Measurements from ENCODE around the gene PNKD. TPM values are rescaled to one million over a fixed set of nuclear protein-coding genes. Genes with fewer than 3 reads are reported as not detected.

PNKD gene
- total and polyA plus RNA-seq, 7 donors = 31.5 to 86.9 (median 54.5) TPM

GRCh38 chr2:218326315-218326714 lies 56.0 kb downstream of the PNKD start:
- Histone ChIP-seq H3K36me3 (ENCODE audit: insufficient read depth in 1 of 2, low read depth in 1 of 2) (no peaks in the 10 kb centered on the region), H3K4me3 (no peak overlapping the region), H3K9me3 (no peaks in the 10 kb centered on the region), H3K4me1 (peaks cover 3% of the 10 kb centered on the region), H3K27me3 (ENCODE audit: insufficient read depth in 3 of 3, low read length in 2 of 3) (no peaks in the 10 kb centered on the region), H3K27ac (no peak overlapping the region)
- ATAC-seq (no peak), DNase-seq (no peak)
- WGBS, 3 donors = 81 to 94% (median 85%) methylated on average over 2 of the region's 2 CpGs
- intact Hi-C loops (cut with DNase I) = no loop called here
- TF ChIP-seq, protein P1, sequence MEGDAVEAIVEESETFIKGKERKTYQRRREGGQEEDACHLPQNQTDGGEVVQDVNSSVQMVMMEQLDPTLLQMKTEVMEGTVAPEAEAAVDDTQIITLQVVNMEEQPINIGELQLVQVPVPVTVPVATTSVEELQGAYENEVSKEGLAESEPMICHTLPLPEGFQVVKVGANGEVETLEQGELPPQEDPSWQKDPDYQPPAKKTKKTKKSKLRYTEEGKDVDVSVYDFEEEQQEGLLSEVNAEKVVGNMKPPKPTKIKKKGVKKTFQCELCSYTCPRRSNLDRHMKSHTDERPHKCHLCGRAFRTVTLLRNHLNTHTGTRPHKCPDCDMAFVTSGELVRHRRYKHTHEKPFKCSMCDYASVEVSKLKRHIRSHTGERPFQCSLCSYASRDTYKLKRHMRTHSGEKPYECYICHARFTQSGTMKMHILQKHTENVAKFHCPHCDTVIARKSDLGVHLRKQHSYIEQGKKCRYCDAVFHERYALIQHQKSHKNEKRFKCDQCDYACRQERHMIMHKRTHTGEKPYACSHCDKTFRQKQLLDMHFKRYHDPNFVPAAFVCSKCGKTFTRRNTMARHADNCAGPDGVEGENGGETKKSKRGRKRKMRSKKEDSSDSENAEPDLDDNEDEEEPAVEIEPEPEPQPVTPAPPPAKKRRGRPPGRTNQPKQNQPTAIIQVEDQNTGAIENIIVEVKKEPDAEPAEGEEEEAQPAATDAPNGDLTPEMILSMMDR (IDR thresholded peaks at IDR 0.05) = no peak

DNA sequence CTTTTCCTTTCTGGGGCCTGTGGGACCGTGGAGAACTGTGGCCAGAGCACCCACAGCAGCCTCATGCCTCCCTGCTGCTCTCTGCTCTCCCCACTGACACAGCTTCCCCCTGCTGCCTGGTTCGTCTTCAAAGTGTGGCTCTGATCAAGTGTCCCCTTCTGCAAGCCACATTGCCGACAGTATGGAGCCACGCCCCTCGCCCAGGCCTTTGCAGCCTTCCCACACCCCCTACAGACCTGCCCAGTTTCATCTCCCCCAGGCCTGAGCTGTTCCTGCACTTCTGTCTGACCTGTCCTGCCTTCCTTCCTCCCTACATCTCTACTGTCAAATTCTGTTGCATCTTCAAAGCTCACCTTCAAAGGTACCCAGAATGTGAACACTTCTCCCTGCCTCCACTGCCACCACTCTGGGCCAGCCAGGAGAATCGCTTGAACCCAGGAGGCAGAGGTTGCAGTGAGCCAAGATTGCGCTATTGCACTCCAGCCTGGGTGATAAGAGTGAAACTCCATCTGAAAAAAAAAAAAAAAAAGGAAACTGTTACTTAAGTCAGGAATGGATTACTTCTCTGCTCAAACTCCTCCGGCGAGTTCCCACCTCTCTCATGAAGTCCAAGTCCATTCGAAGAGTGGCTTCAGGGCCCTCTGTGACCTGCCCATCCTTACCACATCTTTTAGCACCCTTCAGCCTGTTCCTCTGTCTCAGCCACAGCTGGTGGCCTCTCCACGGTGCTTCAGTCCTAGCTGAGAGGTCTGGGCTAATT lies 57.3 kb downstream of the PNKD start:
- H3K9me3 ChIP-seq = no peaks in the 10 kb centered on the region
- no peak for DNase-seq
- TF ChIP-seq, protein P1 (IDR thresholded peaks at IDR 0.05) = no peak
- no peak overlapping the region for H3K27ac ChIP-seq
- H3K4me1 ChIP-seq = peaks cover 3% of the 10 kb centered on the region
- intact Hi-C loops (cut with DNase I) = no loop called here
- no peaks in the 10 kb centered on the region for H3K36me3 ChIP-seq (ENCODE audit: insufficient read depth in 1 of 2, low read depth in 1 of 2)
- ATAC-seq = no peak
- WGBS, 3 donors = 81 to 89% (median 83%) methylated on average over 11 of the region's 11 CpGs
- H3K4me3 ChIP-seq = no peak overlapping the region
- H3K27me3 ChIP-seq (ENCODE audit: insufficient read depth in 3 of 3, low read length in 2 of 3) = no peaks in the 10 kb centered on the region

- no peaks in the 10 kb centered on the region for H3K27me3 ChIP-seq (ENCODE audit: insufficient read depth in 3 of 3, low read length in 2 of 3)
- DNase-seq (no peak), ATAC-seq (no peak)
- no peak overlapping the region for H3K4me3 ChIP-seq
- H3K27ac ChIP-seq = no peak overlapping the region
- H3K36me3 ChIP-seq (ENCODE audit: insufficient read depth in 1 of 2, low read depth in 1 of 2) = no peaks in the 10 kb centered on the region
- TF ChIP-seq, protein P1 (IDR thresholded peaks at IDR 0.05) = no peak
- WGBS, 3 donors = 93 to 97% (median 95%) methylated on average over 2 of the region's 2 CpGs
- intact Hi-C loops (cut with DNase I) = no loop called here
- no peaks in the 10 kb centered on the region for H3K9me3 ChIP-seq
- H3K4me1 ChIP-seq = peaks cover 3% of the 10 kb centered on the region
These were observed 58.0 kb downstream of the PNKD start for GRCh38 chr2:218328294-218328693.

- WGBS, 3 donors = 82 to 89% (median 83%) methylated on average over 18 of the region's 18 CpGs
These were observed 58.9 kb downstream of the PNKD start for GRCh38 chr2:218329027-218329825.

More at GRCh38 chr2:218329027-218329825, 58.9 kb downstream of the PNKD start:
- intact Hi-C loops (cut with DNase I) = no loop called here
- Histone ChIP-seq H3K9me3 (no peaks in the 10 kb centered on the region), H3K27ac (no peak overlapping the region), H3K4me1 (no peaks in the 10 kb centered on the region), H3K4me3 (no peak overlapping the region), H3K27me3 (ENCODE audit: insufficient read depth in 3 of 3, low read length in 2 of 3) (no peaks in the 10 kb centered on the region), H3K36me3 (ENCODE audit: insufficient read depth in 1 of 2, low read depth in 1 of 2) (no peaks in the 10 kb centered on the region)
- ATAC-seq (no peak), DNase-seq (no peak)
- TF ChIP-seq, protein P1 (IDR thresholded peaks at IDR 0.05) = no peak

Measured in psoas muscle (tissue), 8 donors.